ENCODE data around the gene HIVEP3. TPM values are rescaled to one million over a fixed set of nuclear protein-coding genes. Genes with fewer than 3 reads are reported as not detected.

Gene HIVEP3
- total and polyA plus RNA-seq, 2 of the 13 experiments (the other 11 are each of a cell fraction or from before 2014, with no cell fraction given), result 0.05 TPM; not detected in 1

GRCh38 chr1:41572224-41572623 is 346.5 kb downstream of the HIVEP3 start:
- Histone ChIP-seq H2AFZ (ENCODE audit: low read length) (no peak overlapping the region), H3K4me3 (replicated peaks in 1 of 3; ENCODE audit: insufficient read depth in 1 of 3, low read depth in 2 of 3, low read length in 3 of 3) (no peak overlapping the region), H3K9me3 (ENCODE audit: low read length) (no peaks in the 10 kb centered on the region), H3K79me2 (ENCODE audit: insufficient read depth, low read length) (no peaks in the 10 kb centered on the region), H3K27ac (ENCODE audit: extremely low read length, insufficient read depth, low read length) (no peak overlapping the region), H3K4me1 (ENCODE audit: insufficient read depth, low read length) (no peaks in the 10 kb centered on the region), H3K4me2 (ENCODE audit: low read depth, low read length) (no peak overlapping the region), H3K27me3 (ENCODE audit: control insufficient read depth in 1 of 2, insufficient read depth in 2 of 2, low read length in 2 of 2) (peaks cover 0 to 9% of the 10 kb centered on the region in 2 experiments; a peak in 1 of 5 replicates), H3K36me3 (replicated peaks in 1 of 2; ENCODE audit: control insufficient read depth in 1 of 2, insufficient read depth in 2 of 2, low read length in 2 of 2) (no peaks in the 10 kb centered on the region), H3K9ac (ENCODE audit: insufficient read depth, low read depth, low read length) (no peak overlapping the region), H4K20me1 (ENCODE audit: insufficient read depth, low read length) (no peaks in the 10 kb centered on the region)
- no peak for FAIRE-seq
- ChIA-PET CTCF (ENCODE audit: low intra/inter-chr PET ratio, low total read pairs) (no interaction called here), POLR2A (no interaction called here)
- in situ Hi-C loops (cut with HindIII; ENCODE audit: extremely low pct_ligation_motif_present, low pct_unique_long_range_greater_than_20kb), result no loop called here
- 7% methylated on average over 3 of the region's 5 CpGs for WGBS (ENCODE audit: low lambda C conversion rate)
- DNase-seq (ENCODE audit: low spot score), result no peak
- no TSS peak for BruUV-seq (replicated peaks)
- TF ChIP-seq ZMYM2 (CRISPR knock-in tag; IDR thresholded peaks at IDR 0.05) (no peak), DDIT3 (CRISPR knock-in tag; IDR thresholded peaks at IDR 0.05) (no peak)
- ATAC-seq, result no peak
- intact Hi-C loops (cut with micrococcal nuclease; ENCODE audit: unreplicated experiment), result no loop called here

- H3K9me3 ChIP-seq (ENCODE audit: low read length), result no peaks in the 10 kb centered on the region
- ChIA-PET POLR2A (no interaction called here), CTCF (ENCODE audit: low intra/inter-chr PET ratio, low total read pairs) (no interaction called here)
- H3K27me3 ChIP-seq (ENCODE audit: control insufficient read depth in 1 of 2, insufficient read depth in 2 of 2, low read length in 2 of 2), result peaks cover 0 to 9% of the 10 kb centered on the region in 2 experiments; a peak in 1 of 5 replicates
- H2AFZ ChIP-seq (ENCODE audit: low read length), result no peak overlapping the region
- no peaks in the 10 kb centered on the region for H4K20me1 ChIP-seq (ENCODE audit: insufficient read depth, low read length)
- no TSS peak for BruUV-seq (replicated peaks)
- no peak for FAIRE-seq
- ATAC-seq, result no peak
- in situ Hi-C loops (cut with HindIII; ENCODE audit: extremely low pct_ligation_motif_present, low pct_unique_long_range_greater_than_20kb), result no loop called here
- no peak for DNase-seq (ENCODE audit: low spot score)
- H3K4me3 ChIP-seq (replicated peaks in 1 of 3; ENCODE audit: insufficient read depth in 1 of 3, low read depth in 2 of 3, low read length in 3 of 3), result no peak overlapping the region
- no peaks in the 10 kb centered on the region for H3K36me3 ChIP-seq (replicated peaks in 1 of 2; ENCODE audit: control insufficient read depth in 1 of 2, insufficient read depth in 2 of 2, low read length in 2 of 2)
- intact Hi-C loops (cut with micrococcal nuclease; ENCODE audit: unreplicated experiment), result no loop called here
- no peak overlapping the region for H3K27ac ChIP-seq (ENCODE audit: extremely low read length, insufficient read depth, low read length)
- no peaks in the 10 kb centered on the region for H3K4me1 ChIP-seq (ENCODE audit: insufficient read depth, low read length)
- 0% methylated on average over 3 of the region's 3 CpGs for WGBS (ENCODE audit: low lambda C conversion rate)
- no peaks in the 10 kb centered on the region for H3K79me2 ChIP-seq (ENCODE audit: insufficient read depth, low read length)
- no peak overlapping the region for H3K9ac ChIP-seq (ENCODE audit: insufficient read depth, low read depth, low read length)
- no peak overlapping the region for H3K4me2 ChIP-seq (ENCODE audit: low read depth, low read length)
- TF ChIP-seq ZNF275 (CRISPR knock-in tag; IDR thresholded peaks at IDR 0.05; ENCODE audit: borderline replicate concordance) (no peak), ZNF136 (CRISPR knock-in tag; IDR thresholded peaks at IDR 0.05; ENCODE audit: low read depth) (no peak), BCLAF1 (IDR thresholded peaks at IDR 0.05) (no peak), ZNF382 (CRISPR knock-in tag; IDR thresholded peaks at IDR 0.05; ENCODE audit: borderline replicate concordance) (no peak), JUN (CRISPR knock-in tag; IDR thresholded peaks at IDR 0.05) (no peak), ATRX (CRISPR knock-in tag; IDR thresholded peaks at IDR 0.05; ENCODE audit: borderline replicate concordance) (no peak), GTF2F1 (IDR thresholded peaks at IDR 0.05; ENCODE audit: low read length) (no peak), TBX3 (IDR thresholded peaks at IDR 0.05; ENCODE audit: borderline replicate concordance) (no peak), SNAI1 (CRISPR knock-in tag; IDR thresholded peaks at IDR 0.05; ENCODE audit: borderline replicate concordance) (no peak), ZBTB34 (CRISPR knock-in tag; IDR thresholded peaks at IDR 0.05) (no peak), ZBTB42 (CRISPR knock-in tag; IDR thresholded peaks at IDR 0.05) (no peak), ZNF589 (CRISPR knock-in tag; conservative IDR thresholded peaks at IDR 0.05) (no peak)
Observed at GRCh38 chr1:41571041-41571440, 347.7 kb downstream of the HIVEP3 start.

All from HepG2 (cell line).